IMR-90 (cell line): ENCODE data around the gene SRPRB. TPM values are rescaled to one million over a fixed set of nuclear protein-coding genes. Genes with fewer than 3 reads are reported as not detected.

Source experiments
- MAFK ChIP-seq: IDR thresholded peaks from 2 replicates; pipeline ENCODE4 v1.6.1; 2012; ENCODE audit warnings: low read depth, low read length, improper control_type of control experiment
- polyA plus RNA-seq, 3 experiments: library from polyadenylated mRNA; depleted of rRNA; stranded (reverse); fragments of >200 nt; gene quantifications; 2 replicates each; pipeline ENCODE4 v1.2.3, GENCODE V29; 2012; ENCODE audit warnings: low replicate concordance in 1 of 3
- total RNA-seq: library from RNA; depleted of rRNA; stranded (reverse); fragments of >200 nt; gene quantifications from 2 replicates; pipeline ENCODE4 v1.2.3, GENCODE V29; 2012
- TF ChIP-seq, protein P1 (sequence below): conservative IDR thresholded peaks from 2 replicates; pipeline ENCODE4 v1.5.1; 2012; ENCODE audit warnings: mild to moderate bottlenecking, low read depth, low read length, improper control_type of control experiment

SRPRB gene
- total and polyA plus RNA-seq, 2 of the 4 experiments (the other 2 are of a cell fraction): 28.8 to 131 TPM

DNA sequence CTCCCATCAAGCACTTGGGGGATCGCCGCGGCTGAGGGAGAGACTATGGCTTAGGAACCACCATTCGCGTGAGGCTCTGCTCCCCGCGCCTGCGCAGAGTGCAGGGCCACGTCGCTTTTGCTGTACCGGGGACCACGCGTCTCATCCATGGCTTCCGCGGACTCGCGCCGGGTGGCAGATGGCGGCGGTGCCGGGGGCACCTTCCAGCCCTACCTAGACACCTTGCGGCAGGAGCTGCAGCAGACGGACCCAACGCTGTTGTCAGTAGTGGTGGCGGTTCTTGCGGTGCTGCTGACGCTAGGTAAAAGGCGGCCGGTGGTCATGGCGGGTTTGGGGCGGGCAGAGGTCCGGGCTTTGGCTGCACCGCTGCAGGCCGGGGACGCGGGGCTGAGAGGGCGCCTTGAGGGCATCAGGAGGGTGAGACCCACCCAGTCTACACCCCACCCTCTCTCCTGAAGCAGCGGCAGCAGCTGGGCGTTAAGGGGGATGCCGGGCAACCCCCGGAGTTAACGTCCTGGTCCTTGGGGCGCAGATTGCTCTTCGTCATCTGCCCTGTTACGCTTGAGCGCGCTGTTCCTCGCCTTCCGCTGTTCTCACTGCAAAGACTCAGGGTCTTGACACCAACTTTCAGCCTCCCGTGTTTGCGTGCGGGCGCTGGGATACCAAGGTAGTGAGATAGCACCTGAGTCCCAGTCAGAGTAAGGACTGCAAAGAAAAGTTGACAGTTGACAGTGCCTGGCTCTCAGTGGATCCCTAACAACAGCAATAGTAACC is at the start of gene SRPRB (continued):
- TF ChIP-seq, protein P1, sequence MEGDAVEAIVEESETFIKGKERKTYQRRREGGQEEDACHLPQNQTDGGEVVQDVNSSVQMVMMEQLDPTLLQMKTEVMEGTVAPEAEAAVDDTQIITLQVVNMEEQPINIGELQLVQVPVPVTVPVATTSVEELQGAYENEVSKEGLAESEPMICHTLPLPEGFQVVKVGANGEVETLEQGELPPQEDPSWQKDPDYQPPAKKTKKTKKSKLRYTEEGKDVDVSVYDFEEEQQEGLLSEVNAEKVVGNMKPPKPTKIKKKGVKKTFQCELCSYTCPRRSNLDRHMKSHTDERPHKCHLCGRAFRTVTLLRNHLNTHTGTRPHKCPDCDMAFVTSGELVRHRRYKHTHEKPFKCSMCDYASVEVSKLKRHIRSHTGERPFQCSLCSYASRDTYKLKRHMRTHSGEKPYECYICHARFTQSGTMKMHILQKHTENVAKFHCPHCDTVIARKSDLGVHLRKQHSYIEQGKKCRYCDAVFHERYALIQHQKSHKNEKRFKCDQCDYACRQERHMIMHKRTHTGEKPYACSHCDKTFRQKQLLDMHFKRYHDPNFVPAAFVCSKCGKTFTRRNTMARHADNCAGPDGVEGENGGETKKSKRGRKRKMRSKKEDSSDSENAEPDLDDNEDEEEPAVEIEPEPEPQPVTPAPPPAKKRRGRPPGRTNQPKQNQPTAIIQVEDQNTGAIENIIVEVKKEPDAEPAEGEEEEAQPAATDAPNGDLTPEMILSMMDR: no peak
- no peak for TF ChIP-seq MAFK
